K562 (cell line): Measurements from ENCODE around the gene HMGN1. TPM values are rescaled to one million over a fixed set of nuclear protein-coding genes. Genes with fewer than 3 reads are reported as not detected.

Experiments
- EGR1 ChIP-seq: fragments of 450-650 bp; conservative IDR thresholded peaks from 2 replicates; pipeline ENCODE4 v1.6.1; 2017; ENCODE audit warnings: mild to moderate bottlenecking
- ELF2 ChIP-seq: fragments of 250-450 bp; sonication (Bioruptor Pico); IDR thresholded peaks from 2 replicates; pipeline ENCODE4 v1.5.0; 2021; ENCODE audit warnings: mild to moderate bottlenecking
- ELF4 ChIP-seq: fragments of 450-650 bp; formaldehyde crosslinking; IDR thresholded peaks from 2 replicates; pipeline ENCODE4 v1.4.0; 2022; ENCODE audit warnings: missing genetic modification characterization
- FOSL1 ChIP-seq: fragments of 200-800 bp; sonication (Bioruptor generic); conservative IDR thresholded peaks from 2 replicates; pipeline ENCODE4 v1.6.1; 2016; ENCODE audit warnings: missing genetic modification characterization, missing compliant biosample characterization
- HIVEP1 ChIP-seq: fragments of 250-450 bp; sonication (Bioruptor Pico); IDR thresholded peaks from 2 replicates; pipeline ENCODE4 v1.4.0; 2020; ENCODE audit warnings: mild to moderate bottlenecking
- HNRNPL ChIP-seq: fragments of 200-400 bp; formaldehyde crosslinking; IDR thresholded peaks from 2 replicates; pipeline ENCODE4 v1.6.1; 2017; ENCODE audit warnings: low read depth, mild to moderate bottlenecking, low read length
- JUND ChIP-seq, 2 experiments: IDR thresholded peaks; 2 replicates in 1 of 2; 3 replicates in 1 of 2; pipeline ENCODE4 v1.6.1; 2011; ENCODE audit warnings: borderline replicate concordance in 2 of 2, low read depth in 2 of 2, low read length in 2 of 2, improper control_type of control experiment in 1 of 2, missing biosample characterization in 1 of 2, missing genetic modification characterization in 1 of 2, missing genetic modification reagents in 1 of 2
- MEF2D ChIP-seq: conservative IDR thresholded peaks from 2 replicates; pipeline ENCODE4 v1.6.1; 2016; ENCODE audit warnings: low read depth, missing genetic modification characterization, missing compliant biosample characterization
- NFE2 ChIP-seq: IDR thresholded peaks from 2 replicates; pipeline ENCODE4 v1.6.1; 2014; ENCODE audit warnings: antibody characterized with exemption, low read depth
- POLR3A ChIP-seq: IDR thresholded peaks from 2 replicates; pipeline ENCODE4 v1.6.1; 2011; ENCODE audit warnings: borderline replicate concordance, mild to moderate bottlenecking, moderate library complexity; ENCODE audit not compliant: insufficient read length, insufficient read depth; ENCODE audit errors: extremely low read depth
- PYGO2 ChIP-seq: fragments of 450-650 bp; IDR thresholded peaks from 2 replicates; pipeline ENCODE4 v1.6.1; 2016; ENCODE audit warnings: mild to moderate bottlenecking, missing genetic modification characterization, moderate library complexity, missing compliant biosample characterization
- RAD21 ChIP-seq, 2 experiments: fragments of 250-450 bp in 1 of 2; fragments of 450-650 bp in 1 of 2; sonication (Bioruptor Pico) in 1 of 2; formaldehyde crosslinking in 1 of 2; IDR thresholded peaks in 1 of 2; conservative IDR thresholded peaks in 1 of 2; 2 replicates each; pipeline versions ENCODE4 v1.4.0 to v1.8.0; 2020 to 2022; ENCODE audit warnings: mild to moderate bottlenecking in 2 of 2, moderate library complexity in 1 of 2
- STAG1 ChIP-seq: sonication (generic); formaldehyde crosslinking; IDR thresholded peaks from 2 replicates; pipeline ENCODE4 v1.5.0; 2020; ENCODE audit warnings: missing genetic modification reagents, borderline replicate concordance
- TAF7 ChIP-seq: fragments of 450-650 bp; IDR thresholded peaks from 2 replicates; pipeline ENCODE4 v1.6.1; 2016; ENCODE audit warnings: missing genetic modification characterization, missing compliant biosample characterization
- TAL1 ChIP-seq: fragments of 450-650 bp; IDR thresholded peaks from 2 replicates; pipeline ENCODE4 v1.6.1; 2016; ENCODE audit warnings: mild to moderate bottlenecking
- TCFL5 ChIP-seq: fragments of 250-450 bp; sonication (Bioruptor Pico); conservative IDR thresholded peaks from 2 replicates; pipeline ENCODE4 v1.6.1; 2021; ENCODE audit warnings: mild to moderate bottlenecking, moderate library complexity, matching md5 sums
- THRAP3 ChIP-seq: fragments of 450-650 bp; IDR thresholded peaks from 2 replicates; pipeline ENCODE4 v1.6.1; 2016; ENCODE audit warnings: mild to moderate bottlenecking, inconsistent platforms, borderline replicate concordance
- ZKSCAN3 ChIP-seq: fragments of 250-450 bp; sonication (Bioruptor Pico); IDR thresholded peaks from 2 replicates; pipeline ENCODE4 v1.4.0; 2020
- ZNF23 ChIP-seq: fragments of 250-450 bp; sonication (Bioruptor Pico); IDR thresholded peaks from 2 replicates; pipeline ENCODE4 v1.4.0; 2020; ENCODE audit warnings: mild to moderate bottlenecking
- ZNF41 ChIP-seq: fragments of 250-450 bp; sonication (Bioruptor Pico); conservative IDR thresholded peaks from 2 replicates; pipeline ENCODE4 v1.4.0; 2020; ENCODE audit warnings: mild to moderate bottlenecking
- ZNF699 ChIP-seq: fragments of 250-450 bp; sonication (Bioruptor Pico); IDR thresholded peaks from 2 replicates; pipeline ENCODE4 v1.8.0; 2021; ENCODE audit warnings: mild to moderate bottlenecking, moderate library complexity; ENCODE audit not compliant: insufficient replicate concordance
- ZNF717 ChIP-seq: fragments of 250-450 bp; sonication (Bioruptor Pico); IDR thresholded peaks from 2 replicates; pipeline ENCODE4 v1.5.0; 2021
- ZNF75A ChIP-seq: fragments of 450-650 bp; formaldehyde crosslinking; IDR thresholded peaks from 2 replicates; pipeline ENCODE4 v1.4.0; 2020; ENCODE audit warnings: mild to moderate bottlenecking
- ZNF76 ChIP-seq: fragments of 250-450 bp; sonication (Bioruptor Pico); IDR thresholded peaks from 2 replicates; pipeline ENCODE4 v1.4.0; 2020; ENCODE audit warnings: mild to moderate bottlenecking, moderate library complexity, borderline replicate concordance
- ZNF79 ChIP-seq: fragments of 250-450 bp; sonication (Bioruptor Pico); IDR thresholded peaks from 2 replicates; pipeline ENCODE4 v1.4.0; 2020; ENCODE audit warnings: low read depth, mild to moderate bottlenecking, moderate library complexity
- ZNF830 ChIP-seq: fragments of 250-450 bp; sonication (Bioruptor Pico); IDR thresholded peaks from 2 replicates; pipeline ENCODE4 v1.5.0; 2021; ENCODE audit warnings: mild to moderate bottlenecking
- polyA plus RNA-seq, 8 experiments: library from polyadenylated mRNA; depleted of rRNA in 4 of 8; stranded (reverse) in 5 of 8; unstranded in 3 of 8; fragments of >200 nt; fragmentation: Nextera tagmentation in 2 of 8; fragmentation: Illumina TruSeq in 1 of 8; extraction: Ambion mirVana in 2 of 8; extraction: Trizol in 1 of 8; gene quantifications; 2 replicates each; pipeline versions ENCODE4 v1.2.1 to v1.2.3, GENCODE V29; 2011 to 2014; ENCODE audit warnings: inconsistent platforms in 1 of 8, missing spikeins in 1 of 8
- total RNA-seq, 7 experiments: library from RNA; depleted of rRNA in 6 of 7; stranded (reverse); fragments of >200 nt in 6 of 7; fragmentation: Illumina TruSeq in 2 of 7; extraction: Trizol in 2 of 7; gene quantifications; 2 replicates each; pipeline versions ENCODE4 v1.2.1 to v1.2.3, GENCODE V29; 2011 to 2021; ENCODE audit warnings: low replicate concordance in 1 of 7
- TF ChIP-seq, protein P1 (sequence below): fragments of 250-450 bp; sonication (Bioruptor Pico); IDR thresholded peaks from 2 replicates; pipeline ENCODE4 v1.8.0; 2021; ENCODE audit warnings: moderate library complexity, mild to moderate bottlenecking, inconsistent platforms
- TF ChIP-seq, protein P2 (sequence below): fragments of 200-800 bp; sonication (Bioruptor generic); IDR thresholded peaks from 2 replicates; pipeline ENCODE4 v1.6.1; 2017; ENCODE audit warnings: missing genetic modification characterization, missing compliant biosample characterization
- TF ChIP-seq, protein P3 (sequence below): sonication (generic); formaldehyde crosslinking; IDR thresholded peaks from 2 replicates; pipeline ENCODE4 v1.8.0; 2022; ENCODE audit warnings: mild to moderate bottlenecking, missing genetic modification reagents

Gene HMGN1
- total and polyA plus RNA-seq, 9 of the 15 experiments (the other 6 are each of a cell fraction or from before 2014, with no cell fraction given): 124 to 626 (median 498) TPM

DNA sequence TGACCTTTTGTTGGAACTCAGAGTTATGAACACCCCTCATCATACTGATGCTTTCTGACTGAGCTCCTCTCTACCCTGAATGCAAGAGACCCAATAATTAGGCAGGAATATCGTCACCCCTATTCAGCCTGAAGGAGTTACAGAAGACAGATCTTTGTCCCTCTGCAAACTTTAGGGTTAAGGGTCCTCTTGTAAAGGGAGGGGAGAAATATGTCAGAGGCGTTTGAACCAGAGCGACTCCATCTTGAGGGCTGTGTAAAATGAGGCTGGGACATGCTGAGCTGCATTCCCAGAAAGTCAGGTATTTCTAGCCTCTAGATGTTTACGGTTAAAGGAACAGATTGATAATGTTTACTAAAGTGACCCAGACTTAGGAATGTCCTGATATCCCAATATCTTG, 10.5 kb upstream of the HMGN1 start (continued):
- TF ChIP-seq HIVEP1 (CRISPR knock-in tag) (peak; percentile 95), ZKSCAN3 (CRISPR knock-in tag) (peak; percentile 56; the same call in 1 of the 2 replicates), TAF7 (tag) (peak; percentile 91), STAG1 (CRISPR knock-in tag) (no peak), PYGO2 (peak; percentile 75; the same call in 1 of the 2 replicates), POLR3A (no peak), RAD21 (CRISPR knock-in tag; conservative IDR thresholded peaks at IDR 0.05 in 1 of 2, IDR thresholded peaks at IDR 0.05 in 1 of 2) (peak in 1 of 2 experiments; percentile 19; a peak in 2 of 4 replicates), ZNF699 (CRISPR knock-in tag) (no peak), NFE2 (no peak), ZNF23 (CRISPR knock-in tag) (peak; percentile 85), MEF2D (tag) (peak; percentile 92), JUND (IDR thresholded peaks at IDR 0.05; ENCODE audit: borderline replicate concordance, low read depth, low read length) (no peak), JUND (tag; IDR thresholded peaks at IDR 0.05; ENCODE audit: borderline replicate concordance, low read depth, low read length) (peak; percentile 56; the same call in 2 of the 3 replicates), THRAP3 (no peak), FOSL1 (no peak), ELF4 (CRISPR knock-in tag) (peak; percentile 82; the same call in 1 of the 2 replicates), ZNF717 (CRISPR knock-in tag) (0 out of 2 replicates have a peak, but pooled peaks have one; percentile 6), TAL1 (no peak), ZNF41 (peak; percentile 95), EGR1 (no peak), ZNF79 (CRISPR knock-in tag) (peak; percentile 93), TCFL5 (peak; percentile 94), ZNF830 (peak; percentile 87; the same call in 1 of the 2 replicates), ZNF75A (CRISPR knock-in tag) (peak; percentile 54; the same call in 1 of the 2 replicates), ZNF76 (CRISPR knock-in tag) (peak; percentile 97), HNRNPL (no peak), ELF2 (peak; percentile 72)
- TF ChIP-seq, protein P1, sequence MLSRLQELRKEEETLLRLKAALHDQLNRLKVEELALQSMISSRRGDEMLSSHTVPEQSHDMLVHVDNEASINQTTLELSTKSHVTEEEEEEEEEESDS (CRISPR knock-in tag): peak; percentile 5; the same call in 1 of the 2 replicates
- TF ChIP-seq, protein P2, sequence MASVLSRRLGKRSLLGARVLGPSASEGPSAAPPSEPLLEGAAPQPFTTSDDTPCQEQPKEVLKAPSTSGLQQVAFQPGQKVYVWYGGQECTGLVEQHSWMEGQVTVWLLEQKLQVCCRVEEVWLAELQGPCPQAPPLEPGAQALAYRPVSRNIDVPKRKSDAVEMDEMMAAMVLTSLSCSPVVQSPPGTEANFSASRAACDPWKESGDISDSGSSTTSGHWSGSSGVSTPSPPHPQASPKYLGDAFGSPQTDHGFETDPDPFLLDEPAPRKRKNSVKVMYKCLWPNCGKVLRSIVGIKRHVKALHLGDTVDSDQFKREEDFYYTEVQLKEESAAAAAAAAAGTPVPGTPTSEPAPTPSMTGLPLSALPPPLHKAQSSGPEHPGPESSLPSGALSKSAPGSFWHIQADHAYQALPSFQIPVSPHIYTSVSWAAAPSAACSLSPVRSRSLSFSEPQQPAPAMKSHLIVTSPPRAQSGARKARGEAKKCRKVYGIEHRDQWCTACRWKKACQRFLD (CRISPR knock-in tag): peak; percentile 96
- TF ChIP-seq, protein P3, sequence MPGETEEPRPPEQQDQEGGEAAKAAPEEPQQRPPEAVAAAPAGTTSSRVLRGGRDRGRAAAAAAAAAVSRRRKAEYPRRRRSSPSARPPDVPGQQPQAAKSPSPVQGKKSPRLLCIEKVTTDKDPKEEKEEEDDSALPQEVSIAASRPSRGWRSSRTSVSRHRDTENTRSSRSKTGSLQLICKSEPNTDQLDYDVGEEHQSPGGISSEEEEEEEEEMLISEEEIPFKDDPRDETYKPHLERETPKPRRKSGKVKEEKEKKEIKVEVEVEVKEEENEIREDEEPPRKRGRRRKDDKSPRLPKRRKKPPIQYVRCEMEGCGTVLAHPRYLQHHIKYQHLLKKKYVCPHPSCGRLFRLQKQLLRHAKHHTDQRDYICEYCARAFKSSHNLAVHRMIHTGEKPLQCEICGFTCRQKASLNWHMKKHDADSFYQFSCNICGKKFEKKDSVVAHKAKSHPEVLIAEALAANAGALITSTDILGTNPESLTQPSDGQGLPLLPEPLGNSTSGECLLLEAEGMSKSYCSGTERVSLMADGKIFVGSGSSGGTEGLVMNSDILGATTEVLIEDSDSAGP (CRISPR knock-in tag): no peak
